Measurements from ENCODE around the gene SIRPA. TPM values are rescaled to one million over a fixed set of nuclear protein-coding genes. Genes with fewer than 3 reads are reported as not detected.

SIRPA gene
- total and polyA plus RNA-seq, 3 experiments from 2014 or later, result 0.53 to 0.66 TPM; not detected in 1

GRCh38 chr20:1885940-1886693 lies 9.1 kb upstream of the SIRPA start:
- Histone ChIP-seq H3K4me1 (ENCODE audit: insufficient read depth, low read length) (no peaks in the 10 kb centered on the region), H3K36me3 (ENCODE audit: insufficient read depth, low read length) (no peaks in the 10 kb centered on the region), H3K27ac (ENCODE audit: low read depth, low read length) (no peak overlapping the region), H3K4me3 (ENCODE audit: low read length) (no peak overlapping the region), H3K27me3 (ENCODE audit: insufficient read depth, low read length, poor library complexity, severe bottlenecking) (no peaks in the 10 kb centered on the region), H3K9me3 (ENCODE audit: low read length) (no peaks in the 10 kb centered on the region)
- Mint-ChIP-seq H3K4me3 (no peak overlapping the region), H3K9me3 (no peaks in the 10 kb centered on the region), H3K27ac (no peak overlapping the region), H3K36me3 (no peaks in the 10 kb centered on the region), H3K4me1 (peaks cover 0 to 4% (median 2%) of the 10 kb centered on the region in 3 donors), H3K27me3 (peaks cover 21 to 37% of the 10 kb centered on the region in 2 donors)
- CTCF ChIA-PET, result no interaction called here
- POLR2A ChIA-PET, result no interaction called here
- DNase-seq, result no peak

- Histone ChIP-seq H3K4me3 (ENCODE audit: low read length) (no peak overlapping the region), H3K27ac (ENCODE audit: low read depth, low read length) (no peak overlapping the region), H3K36me3 (ENCODE audit: insufficient read depth, low read length) (no peaks in the 10 kb centered on the region), H3K27me3 (ENCODE audit: insufficient read depth, low read length, poor library complexity, severe bottlenecking) (no peaks in the 10 kb centered on the region), H3K4me1 (ENCODE audit: insufficient read depth, low read length) (no peaks in the 10 kb centered on the region), H3K9me3 (ENCODE audit: low read length) (no peaks in the 10 kb centered on the region)
- H3K27me3 Mint-ChIP-seq, result peaks cover 27 to 49% of the 10 kb centered on the region in 2 donors
- no peak for DNase-seq
- H3K27ac Mint-ChIP-seq, result no peak overlapping the region
- CTCF ChIA-PET, result no interaction called here
- no peaks in the 10 kb centered on the region for H3K36me3 Mint-ChIP-seq
- POLR2A ChIA-PET, result no interaction called here
- H3K9me3 Mint-ChIP-seq, result no peaks in the 10 kb centered on the region
- H3K4me1 Mint-ChIP-seq, result peaks cover 0 to 4% (median 2%) of the 10 kb centered on the region in 3 donors
- no peak overlapping the region for H3K4me3 Mint-ChIP-seq
These were observed 7.9 kb upstream of the SIRPA start for GRCh38 chr20:1887321-1887720.

- Mint-ChIP-seq H3K27ac (no peak overlapping the region), H3K4me3 (no peak overlapping the region), H3K27me3 (peaks cover 29 to 53% of the 10 kb centered on the region in 2 donors), H3K9me3 (no peaks in the 10 kb centered on the region), H3K4me1 (peaks cover 0 to 4% (median 2%) of the 10 kb centered on the region in 3 donors), H3K36me3 (no peaks in the 10 kb centered on the region)
- H3K27ac ChIP-seq (ENCODE audit: low read depth, low read length), result no peak overlapping the region
- H3K4me3 ChIP-seq (ENCODE audit: low read length), result no peak overlapping the region
- no peaks in the 10 kb centered on the region for H3K4me1 ChIP-seq (ENCODE audit: insufficient read depth, low read length)
- CTCF ChIA-PET, result interaction anchor here (1.7 kb wide), 1 partner anchor 9 kb away, joined by 4 read pairs; no protein-coding TSS in a partner anchor
- H3K36me3 ChIP-seq (ENCODE audit: insufficient read depth, low read length), result no peaks in the 10 kb centered on the region
- POLR2A ChIA-PET, result no interaction called here
- DNase-seq, result no peak
- H3K27me3 ChIP-seq (ENCODE audit: insufficient read depth, low read length, poor library complexity, severe bottlenecking), result no peaks in the 10 kb centered on the region
- H3K9me3 ChIP-seq (ENCODE audit: low read length), result no peaks in the 10 kb centered on the region
These were observed 7.5 kb upstream of the SIRPA start for GRCh38 chr20:1887756-1888155.

- peaks cover 5% of the 10 kb centered on the region for H3K27me3 ChIP-seq (ENCODE audit: insufficient read depth, low read length, poor library complexity, severe bottlenecking)
- H3K4me3 Mint-ChIP-seq, result no peak overlapping the region
- no peaks in the 10 kb centered on the region for H3K9me3 Mint-ChIP-seq
- no peak overlapping the region for H3K27ac Mint-ChIP-seq
- peaks cover 31 to 62% of the 10 kb centered on the region in 2 donors for H3K27me3 Mint-ChIP-seq
- ChIA-PET CTCF (interaction anchor here (1.7 kb wide), 1 partner anchor 10 kb away, joined by 4 read pairs; no protein-coding TSS in a partner anchor), POLR2A (no interaction called here)
- H3K36me3 Mint-ChIP-seq, result no peaks in the 10 kb centered on the region
- H3K4me3 ChIP-seq (ENCODE audit: low read length), result no peak overlapping the region
- H3K4me1 ChIP-seq (ENCODE audit: insufficient read depth, low read length), result no peaks in the 10 kb centered on the region
- H3K27ac ChIP-seq (ENCODE audit: low read depth, low read length), result no peak overlapping the region
- no peaks in the 10 kb centered on the region for H3K9me3 ChIP-seq (ENCODE audit: low read length)
- H3K4me1 Mint-ChIP-seq, result no peaks in the 10 kb centered on the region
- no peaks in the 10 kb centered on the region for H3K36me3 ChIP-seq (ENCODE audit: insufficient read depth, low read length)
- no peak for DNase-seq
These were observed 6.3 kb upstream of the SIRPA start for GRCh38 chr20:1888796-1889463.

- ChIA-PET POLR2A (no interaction called here), CTCF (no interaction called here)
- Histone ChIP-seq H3K9me3 (ENCODE audit: low read length) (no peaks in the 10 kb centered on the region), H3K4me3 (ENCODE audit: low read length) (no peak overlapping the region), H3K27ac (ENCODE audit: low read depth, low read length) (no peak overlapping the region), H3K27me3 (ENCODE audit: insufficient read depth, low read length, poor library complexity, severe bottlenecking) (peaks cover 8% of the 10 kb centered on the region), H3K4me1 (ENCODE audit: insufficient read depth, low read length) (no peaks in the 10 kb centered on the region), H3K36me3 (ENCODE audit: insufficient read depth, low read length) (no peaks in the 10 kb centered on the region)
- Mint-ChIP-seq H3K4me1 (peaks cover 0 to 3% (median 0%) of the 10 kb centered on the region in 3 donors), H3K36me3 (no peaks in the 10 kb centered on the region), H3K4me3 (no peak overlapping the region), H3K27ac (no peak overlapping the region), H3K27me3 (peaks cover 33 to 62% of the 10 kb centered on the region in 2 donors), H3K9me3 (no peaks in the 10 kb centered on the region)
- DNase-seq, result no peak
These were observed 4.5 kb upstream of the SIRPA start for GRCh38 chr20:1890469-1891262.

- no peaks in the 10 kb centered on the region for H3K9me3 Mint-ChIP-seq
- H3K27ac ChIP-seq (ENCODE audit: low read depth, low read length), result no peak overlapping the region
- H3K27ac Mint-ChIP-seq, result no peak overlapping the region
- no peaks in the 10 kb centered on the region for H3K36me3 Mint-ChIP-seq
- no peaks in the 10 kb centered on the region for H3K4me1 ChIP-seq (ENCODE audit: insufficient read depth, low read length)
- H3K9me3 ChIP-seq (ENCODE audit: low read length), result no peaks in the 10 kb centered on the region
- POLR2A ChIA-PET, result no interaction called here
- no peak for DNase-seq
- H3K27me3 Mint-ChIP-seq, result peaks cover 34 to 70% of the 10 kb centered on the region in 2 donors
- peaks cover 0 to 9% (median 0%) of the 10 kb centered on the region in 3 donors for H3K4me1 Mint-ChIP-seq
- no peak overlapping the region for H3K4me3 ChIP-seq (ENCODE audit: low read length)
- H3K4me3 Mint-ChIP-seq, result no peak overlapping the region
- H3K36me3 ChIP-seq (ENCODE audit: insufficient read depth, low read length), result no peaks in the 10 kb centered on the region
- peaks cover 13% of the 10 kb centered on the region for H3K27me3 ChIP-seq (ENCODE audit: insufficient read depth, low read length, poor library complexity, severe bottlenecking)
- CTCF ChIA-PET, result no interaction called here
These were observed 3.7 kb upstream of the SIRPA start for GRCh38 chr20:1891263-1892118.

GRCh38 chr20:1892119-1892385 lies 3.2 kb upstream of the SIRPA start:
- no peak overlapping the region for H3K4me3 ChIP-seq (ENCODE audit: low read length)
- H3K4me1 ChIP-seq (ENCODE audit: insufficient read depth, low read length), result no peaks in the 10 kb centered on the region
- H3K27me3 ChIP-seq (ENCODE audit: insufficient read depth, low read length, poor library complexity, severe bottlenecking), result peaks cover 13% of the 10 kb centered on the region
- ChIA-PET POLR2A (no interaction called here), CTCF (no interaction called here)
- no peak overlapping the region for H3K27ac ChIP-seq (ENCODE audit: low read depth, low read length)
- H3K4me1 Mint-ChIP-seq, result peaks cover 0 to 9% (median 0%) of the 10 kb centered on the region in 3 donors
- H3K27ac Mint-ChIP-seq, result no peak overlapping the region
- no peaks in the 10 kb centered on the region for H3K36me3 Mint-ChIP-seq
- H3K9me3 Mint-ChIP-seq, result no peaks in the 10 kb centered on the region
- no peak for DNase-seq
- H3K9me3 ChIP-seq (ENCODE audit: low read length), result no peaks in the 10 kb centered on the region
- H3K27me3 Mint-ChIP-seq, result peaks cover 36 to 71% of the 10 kb centered on the region in 2 donors
- no peak overlapping the region for H3K4me3 Mint-ChIP-seq
- no peaks in the 10 kb centered on the region for H3K36me3 ChIP-seq (ENCODE audit: insufficient read depth, low read length)
